ENCODE measurements around the gene HECW1.
A peak's percentile ranks its signal among the peaks of the same experiment; 100 is the strongest.
"Not testable (repeated sequence)": the region's sequence is repeated elsewhere in the genome, so short reads cannot be mapped to it uniquely, and the experiment has no call there.

Gene HECW1

DNA sequence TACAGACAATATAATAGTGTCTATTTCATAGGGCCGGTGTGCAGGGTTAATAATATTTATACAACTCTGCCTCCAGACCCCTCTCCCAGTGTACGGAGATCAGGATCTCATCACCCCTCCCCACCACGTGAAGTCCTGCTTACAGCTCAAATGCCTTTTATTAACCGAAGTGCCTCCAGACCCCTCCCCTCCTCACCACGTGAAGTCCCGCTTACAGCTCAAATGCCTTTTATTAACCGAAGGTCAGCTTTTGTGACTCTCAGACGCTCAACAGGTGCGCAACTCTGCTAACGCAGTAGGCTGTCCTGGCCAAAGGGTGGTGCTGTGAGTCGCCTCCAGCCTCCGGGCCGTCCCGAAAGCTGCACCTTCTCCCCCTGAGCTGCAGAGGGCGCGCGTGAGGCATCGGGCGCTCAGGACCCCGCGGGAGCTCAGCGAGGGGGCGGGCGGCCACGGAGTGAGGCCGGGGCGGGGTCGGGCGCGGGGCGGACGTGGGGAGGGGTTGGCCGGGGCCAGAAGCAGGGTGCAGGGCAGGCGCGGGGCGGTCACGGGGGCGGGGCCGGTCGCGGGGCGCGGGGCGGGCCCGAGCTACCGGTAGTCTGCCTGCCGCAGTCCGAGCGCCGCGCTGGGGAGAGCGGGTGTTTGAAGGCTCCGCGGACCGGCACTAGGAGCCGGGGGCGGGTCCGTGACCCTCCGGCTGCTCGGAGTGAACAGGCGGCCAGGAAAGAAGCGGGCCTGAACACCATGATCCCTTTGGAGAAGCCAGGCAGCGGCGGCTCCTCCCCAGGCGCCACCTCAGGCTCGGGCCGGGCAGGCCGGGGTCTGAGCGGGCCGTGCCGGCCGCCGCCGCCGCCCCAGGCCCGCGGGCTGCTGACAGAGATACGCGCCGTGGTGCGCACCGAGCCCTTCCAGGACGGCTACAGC lies 470.3 kb downstream of the HECW1 start, which contains the start of gene STK17A:
Gene STK17A (plus strand): TSS at position 606 of the 921 bp plus-strand sequence. CDS start 136 bp downstream, at position 742.
- DNase-seq (ENCODE audit: low read depth) = peak; percentile 83

DNA sequence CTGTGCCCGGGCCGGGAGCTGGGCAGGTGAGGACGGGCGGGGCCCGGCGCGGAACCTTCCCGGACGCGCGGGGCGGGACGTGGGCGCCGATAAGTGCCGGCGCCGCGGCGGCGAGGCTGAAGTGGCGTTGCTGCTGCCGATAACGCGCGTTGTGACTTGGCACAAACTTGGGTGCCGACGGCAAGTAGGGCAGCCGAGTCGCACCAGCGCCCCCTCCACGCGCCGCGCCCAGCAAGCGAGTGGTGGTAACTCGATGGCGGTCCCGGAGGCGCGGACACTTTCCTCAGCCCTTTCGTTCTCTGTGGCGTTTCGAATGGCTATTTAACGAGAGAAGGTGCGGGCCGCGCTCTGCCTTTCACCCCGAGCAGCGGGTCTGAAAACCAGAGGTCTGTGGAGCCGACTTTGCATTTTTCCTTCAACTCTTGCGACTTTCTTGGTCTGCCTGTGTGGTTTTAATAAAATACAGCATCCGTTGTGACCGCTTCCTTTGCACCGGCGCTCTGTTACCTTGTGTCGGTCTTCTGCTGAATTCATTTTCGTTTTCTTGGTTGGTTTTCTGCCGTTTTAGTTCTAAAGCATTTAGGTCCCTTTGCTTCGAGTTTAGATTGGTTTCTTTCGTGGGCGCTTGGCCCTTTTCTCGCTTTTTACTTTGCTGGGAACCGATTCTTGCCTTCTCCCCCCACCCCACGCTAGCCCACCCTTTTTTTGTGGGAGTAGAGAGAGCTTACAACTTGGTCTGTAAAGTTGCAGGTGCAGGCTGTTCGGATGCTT lies 471.2 kb downstream of the HECW1 start:
- DNase-seq (ENCODE audit: low read depth) = peak; percentile 30

DNA sequence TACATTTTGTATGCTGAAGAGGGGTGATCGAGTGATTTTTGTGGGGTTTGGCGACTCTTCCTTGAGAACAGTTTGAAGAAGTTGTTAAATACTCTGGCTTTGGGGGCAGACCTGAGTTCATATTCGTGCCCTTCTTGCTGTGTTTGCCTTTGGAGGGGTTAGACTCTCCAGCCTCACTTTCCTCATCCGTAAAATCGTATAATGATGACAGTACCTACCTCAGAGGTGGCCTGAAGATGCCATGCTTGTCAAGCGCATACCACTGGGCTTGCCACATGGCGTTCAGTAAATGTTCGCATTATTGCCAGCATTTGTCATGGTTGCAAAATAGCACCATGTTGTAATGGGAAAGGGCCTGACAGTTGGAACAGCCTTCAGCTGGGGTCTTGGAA lies 471.7 kb downstream of the HECW1 start:
- DNase-seq (ENCODE audit: low read depth) = no peak

DNA sequence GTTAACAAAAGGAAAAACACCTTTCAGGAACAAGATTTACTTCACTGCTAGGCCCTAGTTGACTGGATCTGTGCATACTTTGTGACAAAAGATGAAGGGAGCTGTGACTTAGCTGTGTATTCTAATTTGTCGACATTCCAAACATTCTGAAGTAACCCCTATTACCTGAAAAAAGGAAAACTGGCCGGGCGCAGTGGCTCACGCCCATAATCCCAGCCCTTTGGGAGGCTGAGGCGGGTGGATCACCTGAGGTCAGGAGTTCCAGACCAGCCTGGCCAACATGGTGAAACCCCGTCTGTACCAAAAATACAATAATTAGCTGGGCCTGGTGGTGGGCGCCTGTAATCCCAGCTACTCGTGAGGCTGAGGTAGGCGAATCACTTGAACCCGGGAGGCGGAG lies 472.3 kb downstream of the HECW1 start:
- DNase-seq (ENCODE audit: low read depth) = not testable (repeated sequence)

DNA sequence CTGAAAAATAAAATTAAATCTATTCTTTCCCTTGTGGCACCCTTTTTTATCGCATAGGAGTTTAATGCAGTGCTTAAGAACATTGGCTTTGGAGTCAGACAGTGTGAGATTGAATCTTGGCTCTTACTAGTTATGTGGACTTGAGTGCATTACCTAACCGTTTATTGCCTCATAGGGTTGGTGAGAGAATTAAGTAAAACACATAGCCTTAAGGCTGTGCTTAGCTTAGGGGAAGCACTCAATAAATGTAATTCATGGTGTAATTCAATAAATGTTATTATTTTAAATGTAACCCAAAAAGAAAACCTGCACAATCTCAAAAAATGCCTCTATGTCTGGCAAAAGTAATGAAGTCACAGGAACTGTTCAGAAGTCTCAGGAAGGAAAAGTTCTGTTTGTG lies 473.1 kb downstream of the HECW1 start:
- DNase-seq (ENCODE audit: low read depth) = no peak

DNA sequence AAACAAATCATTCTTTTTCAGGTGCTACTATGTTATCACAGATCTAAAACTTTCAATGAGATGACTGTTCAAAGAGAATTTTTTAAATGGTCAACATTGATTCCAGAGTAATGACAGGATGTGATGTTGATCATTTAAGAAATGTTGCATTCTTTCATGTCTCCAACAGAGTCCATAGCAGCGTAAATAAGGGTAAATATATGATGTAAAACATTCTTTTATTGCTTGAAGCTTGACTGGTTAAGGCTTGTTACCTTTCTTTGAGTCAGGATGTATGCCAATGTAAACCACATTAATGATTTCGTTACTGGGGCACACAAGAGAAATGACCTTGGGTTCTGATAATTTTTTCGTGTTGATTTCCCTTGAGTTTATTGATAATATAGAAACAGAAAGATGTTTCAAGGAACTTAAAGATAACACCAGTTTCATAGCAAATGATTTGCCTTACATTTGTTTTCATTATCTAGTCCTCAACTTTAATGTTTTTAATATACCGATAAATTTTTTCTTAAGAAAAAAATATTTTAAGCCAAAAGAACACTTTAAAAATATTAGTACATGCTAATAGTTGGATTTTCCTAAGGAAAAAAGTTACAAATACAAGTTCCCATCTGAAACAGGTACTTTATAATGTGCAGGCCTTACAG lies 473.9 kb downstream of the HECW1 start:
- DNase-seq (ENCODE audit: low read depth) = no peak

DNA sequence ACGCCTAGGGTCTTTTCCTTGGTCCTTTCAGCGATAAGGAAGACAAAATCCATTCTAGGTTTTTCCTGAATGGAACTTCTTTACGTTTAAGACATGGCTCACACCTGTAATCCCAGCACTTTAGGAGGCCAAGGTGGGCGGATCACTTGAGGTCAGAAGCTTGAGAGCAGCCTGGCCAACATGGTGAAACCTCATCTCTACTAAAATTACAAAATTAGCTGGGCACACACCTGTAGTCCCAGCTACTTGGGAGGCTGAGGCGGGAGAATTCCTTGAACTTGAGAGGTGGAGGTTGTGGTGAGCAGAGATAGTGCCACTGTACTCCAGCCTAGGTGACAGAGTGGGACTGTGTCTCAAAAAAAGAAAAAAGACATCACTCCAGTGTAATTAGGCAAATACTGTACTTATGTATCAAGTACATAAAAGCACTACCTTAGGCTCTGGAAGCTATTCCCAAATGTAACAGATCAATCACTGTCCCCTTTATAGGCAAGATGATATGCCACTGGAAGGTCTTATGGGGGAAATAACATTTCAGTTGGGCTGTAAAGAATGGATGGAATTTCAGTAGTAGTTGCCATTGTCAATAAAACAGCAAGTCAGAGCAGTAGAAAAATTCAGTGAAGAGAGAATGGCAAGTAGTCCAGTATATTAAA lies 476.2 kb downstream of the HECW1 start:
- no peak for DNase-seq (ENCODE audit: low read depth)

DNA sequence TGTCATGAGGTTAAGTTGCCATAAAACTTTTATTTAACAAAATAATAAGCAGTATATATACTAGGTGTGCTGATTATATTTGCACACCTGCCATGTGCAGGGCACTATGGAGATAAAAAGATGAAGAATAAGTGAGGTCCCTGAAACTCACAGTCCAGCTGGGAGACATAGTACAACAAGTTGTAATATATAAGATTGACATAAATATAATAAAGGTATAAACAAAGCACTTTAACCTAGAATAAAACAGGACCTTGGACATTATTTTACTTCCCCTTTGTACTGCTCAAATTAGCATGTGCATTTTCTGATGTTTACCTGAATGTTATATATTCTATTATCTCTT lies 476.7 kb downstream of the HECW1 start:
- no peak for DNase-seq (ENCODE audit: low read depth)

DNA sequence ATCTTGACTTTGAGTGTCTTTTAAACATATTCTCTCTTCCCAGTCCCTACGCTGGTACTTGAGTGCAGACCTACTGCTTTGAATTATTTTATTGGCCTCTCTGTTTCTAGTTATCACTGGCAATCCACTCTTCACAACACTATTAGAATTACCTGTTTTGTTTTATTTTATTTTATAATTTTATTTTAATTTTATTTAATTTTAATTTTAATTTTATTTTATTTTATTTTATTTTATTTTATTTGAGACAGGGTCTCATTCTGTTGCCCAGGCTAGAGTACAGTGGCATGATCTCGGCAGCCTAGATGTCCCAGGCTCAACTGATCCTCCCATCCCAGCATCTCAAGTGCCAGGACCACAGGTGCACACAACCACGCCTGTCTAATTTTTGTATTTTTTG lies 477.3 kb downstream of the HECW1 start:
- no peak for DNase-seq (ENCODE audit: low read depth)

DNA sequence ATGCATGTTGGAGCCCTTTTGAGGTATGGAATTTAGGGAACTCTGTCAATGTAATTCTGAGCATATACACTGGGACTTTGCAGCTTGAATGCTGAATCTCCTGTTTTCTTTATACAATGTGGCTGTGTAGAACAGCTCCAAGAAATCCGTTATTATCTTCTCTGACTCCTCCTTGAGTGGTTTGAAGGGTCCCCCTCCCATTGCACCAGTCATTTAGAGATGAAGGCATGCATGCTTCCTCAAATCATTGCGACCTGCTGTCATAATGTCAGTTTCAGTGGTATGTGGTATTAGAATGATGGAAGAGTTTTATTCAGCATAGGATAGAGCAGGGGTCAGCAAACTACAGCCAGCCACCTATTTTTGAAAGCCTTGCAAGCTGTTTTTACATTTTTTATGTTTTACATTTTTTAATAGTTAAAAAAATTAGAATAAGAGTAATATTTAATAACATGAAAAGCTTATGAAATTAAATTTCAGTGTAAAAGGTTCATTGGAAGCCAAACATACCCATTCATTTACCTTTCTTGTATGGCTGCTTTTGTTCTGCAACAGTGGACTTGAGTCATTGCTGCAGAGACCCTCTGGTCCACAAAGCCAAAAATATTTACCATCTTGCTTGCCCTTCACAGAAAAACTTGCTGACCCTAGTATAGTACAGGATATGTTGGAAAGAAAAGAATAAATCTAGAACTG lies 478.6 kb downstream of the HECW1 start:
- no peak for DNase-seq (ENCODE audit: low read depth)

DNA sequence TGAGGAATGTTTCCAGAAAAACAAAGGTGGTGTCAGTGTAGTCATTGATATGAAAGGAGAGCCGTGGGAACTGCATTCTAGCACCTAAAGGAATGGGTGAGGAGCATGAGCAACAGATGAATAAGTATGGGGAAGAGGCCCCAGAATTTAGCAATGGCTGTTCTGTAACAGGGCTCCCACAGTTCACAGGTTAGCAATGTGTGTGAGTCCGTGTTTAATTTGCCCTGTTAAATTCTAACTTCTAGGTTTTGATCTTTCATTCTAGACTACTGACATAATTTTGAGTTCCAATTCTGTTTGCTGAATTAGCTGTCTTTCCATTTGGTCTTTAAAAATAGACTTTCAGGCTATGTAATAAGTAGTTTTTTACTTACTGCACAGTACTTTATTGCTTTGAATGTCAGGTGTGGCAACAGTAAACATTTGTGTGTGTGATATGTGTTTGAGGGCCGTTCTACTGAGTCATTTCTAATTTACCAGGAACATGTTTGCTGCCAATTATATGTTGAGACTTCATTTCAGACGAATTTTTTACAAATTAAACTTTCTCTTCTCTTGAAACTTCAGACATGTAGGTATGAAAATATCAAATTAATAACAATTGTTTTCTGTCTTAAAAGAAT lies 479.2 kb downstream of the HECW1 start:
- DNase-seq (ENCODE audit: low read depth) = no peak

DNA sequence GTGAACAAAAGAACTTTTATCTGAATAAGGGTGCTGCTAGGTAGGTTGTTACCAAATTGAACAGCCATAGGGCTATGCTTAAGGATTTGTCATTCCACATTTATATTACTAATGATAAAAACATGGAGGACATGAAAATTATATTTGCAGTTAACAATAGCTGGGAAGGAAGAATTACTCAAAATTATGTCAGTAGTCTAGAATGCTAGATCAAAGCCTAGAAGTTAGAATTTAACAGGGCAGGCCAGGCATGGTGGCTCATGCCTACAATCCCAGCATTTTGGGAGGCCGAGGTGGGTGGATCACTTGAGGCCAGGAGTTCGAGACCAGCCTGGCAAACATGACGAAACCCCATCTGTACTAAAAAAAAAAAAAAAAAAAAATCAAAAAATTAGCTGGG lies 479.9 kb downstream of the HECW1 start:
- DNase-seq (ENCODE audit: low read depth) = no peak

DNA sequence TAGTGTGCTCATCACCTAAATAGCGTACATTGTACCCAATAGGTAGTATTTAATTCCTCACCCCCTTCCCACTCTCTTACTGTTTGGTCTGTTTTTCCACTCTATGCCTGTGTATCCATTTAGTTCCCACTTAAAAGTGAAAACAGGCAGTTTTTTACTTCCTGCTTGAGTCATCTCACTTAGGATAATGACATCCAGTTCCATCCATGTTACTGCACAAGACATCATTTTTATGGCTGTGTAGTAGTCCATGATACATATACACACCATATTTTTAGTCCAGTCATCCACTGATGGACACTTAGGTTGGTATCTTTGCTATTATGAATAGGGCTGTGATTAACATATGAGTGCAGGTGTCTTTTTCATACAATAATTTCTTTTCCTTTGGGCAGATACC lies 480.6 kb downstream of the HECW1 start:
- no peak for DNase-seq (ENCODE audit: low read depth)

DNA sequence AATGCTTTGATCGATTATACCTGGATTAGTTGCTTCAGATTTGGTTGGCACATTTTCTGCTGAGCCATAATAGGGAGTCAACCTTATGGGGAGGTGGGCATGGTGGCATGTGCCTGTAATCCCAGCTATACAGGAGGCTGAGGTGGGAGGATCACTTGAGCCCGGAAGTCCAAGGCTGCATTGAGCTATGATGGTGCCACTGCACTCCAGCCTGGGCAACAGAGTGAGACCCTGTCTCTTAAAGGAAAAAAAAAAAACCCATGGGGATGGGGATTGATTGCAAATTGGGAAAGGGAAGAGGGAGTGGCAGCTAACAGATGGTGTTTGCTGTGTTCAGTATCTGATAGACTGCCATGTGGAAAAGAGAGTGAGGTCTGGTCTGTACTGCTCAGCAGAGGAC lies 481.6 kb downstream of the HECW1 start:
- no peak for DNase-seq (ENCODE audit: low read depth)

DNA sequence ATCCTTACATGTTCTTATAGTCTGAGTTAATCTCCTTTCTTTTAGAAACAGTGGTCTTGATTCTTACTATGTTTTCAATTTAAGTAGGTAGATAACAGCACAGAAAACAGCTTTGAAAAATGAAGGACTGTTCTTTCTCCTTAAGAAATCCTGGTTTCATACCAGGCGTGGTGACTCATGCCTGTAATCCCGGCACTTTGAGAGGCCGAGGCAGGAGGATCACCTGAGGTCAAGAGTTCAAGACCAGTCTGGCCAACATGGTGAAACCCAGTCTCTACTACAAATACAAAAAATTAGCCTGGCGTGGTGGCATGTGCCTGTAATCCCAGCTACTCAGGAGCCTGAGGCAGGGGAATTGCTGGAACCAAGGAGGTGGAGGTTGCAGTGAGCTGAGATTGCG lies 484.0 kb downstream of the HECW1 start:
- DNase-seq (ENCODE audit: low read depth) = not testable (repeated sequence)

DNA sequence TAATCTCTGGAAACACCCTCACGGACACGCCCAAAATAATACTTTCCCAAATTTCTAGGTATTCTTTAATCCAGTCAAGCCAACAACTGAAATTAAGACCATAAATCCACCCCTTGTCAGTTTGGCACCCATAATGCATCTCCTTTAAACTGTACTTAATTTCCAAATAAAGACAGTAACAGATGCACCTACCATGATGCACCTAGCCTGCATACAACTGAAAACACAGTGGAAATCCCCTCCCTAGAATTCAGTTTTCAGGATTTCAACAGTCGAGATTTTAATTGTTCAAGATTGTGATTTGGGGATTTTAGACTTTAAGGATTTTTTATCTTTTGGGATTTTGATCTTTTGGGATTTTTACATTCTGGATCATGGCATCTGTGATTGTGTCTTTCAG lies 487.6 kb downstream of the HECW1 start:
- DNase-seq (ENCODE audit: low read depth) = no peak

DNA sequence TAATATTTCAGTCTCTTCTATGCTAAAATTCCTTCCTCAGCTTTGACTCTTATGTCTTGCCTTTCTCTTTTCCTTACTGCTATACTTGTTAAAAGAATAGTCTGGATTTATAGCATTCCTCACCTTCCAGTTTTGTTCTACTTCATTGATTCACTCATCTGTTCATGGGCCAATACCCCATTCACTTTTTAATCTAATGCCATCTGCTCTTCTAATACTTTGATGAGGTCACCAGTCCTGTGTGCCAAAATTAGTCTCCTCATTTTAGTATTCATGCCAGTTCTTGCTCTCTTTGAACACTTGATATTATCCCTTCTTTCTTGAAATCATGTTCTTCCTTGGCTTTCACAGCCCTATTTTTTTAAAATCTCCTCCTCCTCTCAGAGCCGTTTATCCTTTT lies 489.8 kb downstream of the HECW1 start:
- no peak for DNase-seq (ENCODE audit: low read depth)

DNA sequence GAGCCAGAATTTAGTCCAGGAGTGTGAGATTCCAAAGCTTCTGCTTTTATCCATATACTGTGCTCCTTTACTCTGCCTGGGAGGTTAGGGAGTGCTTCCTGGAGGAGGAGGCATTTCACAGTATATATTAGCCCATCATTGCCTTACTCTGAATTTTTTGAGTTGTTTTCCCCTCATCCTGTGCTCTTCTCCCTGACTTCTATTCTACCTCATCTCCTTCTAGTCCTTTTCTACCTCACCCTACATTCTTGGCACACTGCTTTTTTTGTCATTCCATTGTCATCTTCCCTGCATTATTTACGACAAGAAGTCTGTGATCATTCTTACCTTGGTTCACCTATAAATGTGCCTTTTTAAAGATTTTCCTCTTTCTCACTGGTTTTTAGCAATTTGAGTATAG lies 491.8 kb downstream of the HECW1 start:
- DNase-seq (ENCODE audit: low read depth) = no peak

DNA sequence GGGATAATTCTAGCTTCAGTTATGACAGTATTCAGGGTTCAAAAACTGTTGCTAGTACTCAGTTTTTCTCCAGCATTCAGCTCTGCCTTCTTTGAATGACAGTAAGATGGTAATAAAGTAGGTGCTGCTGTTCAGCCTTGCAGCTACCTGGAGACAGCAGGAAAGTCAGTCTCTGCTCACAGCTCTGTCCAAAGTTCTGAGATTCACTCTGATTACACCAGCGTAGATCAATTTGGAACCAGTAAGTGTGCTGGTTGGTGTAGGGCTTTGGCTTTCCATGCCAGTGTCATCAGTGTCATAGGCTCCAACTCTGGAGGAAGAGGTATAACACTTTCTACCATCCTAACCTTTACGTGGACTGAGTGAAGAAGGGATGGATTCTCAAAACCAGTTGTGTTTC lies 496.6 kb downstream of the HECW1 start:
- no peak for DNase-seq (ENCODE audit: low read depth)

DNA sequence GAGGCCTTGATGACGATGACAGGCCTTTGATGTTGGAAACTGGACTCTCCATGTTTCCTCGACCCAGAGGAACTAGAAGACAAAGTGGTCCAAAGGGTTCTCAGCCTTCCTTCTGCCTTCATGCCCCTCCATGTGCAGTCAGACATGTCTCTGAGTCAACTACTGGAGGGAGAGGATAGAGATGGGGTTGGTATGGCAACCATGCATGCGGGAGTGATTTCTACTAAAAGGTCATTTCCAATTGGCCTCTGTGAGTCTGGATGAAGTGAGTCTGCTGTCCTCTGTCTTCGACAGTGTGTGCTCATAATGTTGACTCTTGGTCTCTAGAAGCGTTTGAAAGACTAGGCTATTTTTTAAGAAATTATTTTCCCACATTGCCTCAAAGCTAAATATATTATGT lies 499.7 kb downstream of the HECW1 start:
- no peak for DNase-seq (ENCODE audit: low read depth)
